Measurements from ENCODE around the gene C2CD4C. TPM values are rescaled to one million over a fixed set of nuclear protein-coding genes. Genes with fewer than 3 reads are reported as not detected.

The C2CD4C gene
- total and polyA plus RNA-seq, 2 experiments from 2014 or later, result 2.1 to 12.5 TPM

DNA sequence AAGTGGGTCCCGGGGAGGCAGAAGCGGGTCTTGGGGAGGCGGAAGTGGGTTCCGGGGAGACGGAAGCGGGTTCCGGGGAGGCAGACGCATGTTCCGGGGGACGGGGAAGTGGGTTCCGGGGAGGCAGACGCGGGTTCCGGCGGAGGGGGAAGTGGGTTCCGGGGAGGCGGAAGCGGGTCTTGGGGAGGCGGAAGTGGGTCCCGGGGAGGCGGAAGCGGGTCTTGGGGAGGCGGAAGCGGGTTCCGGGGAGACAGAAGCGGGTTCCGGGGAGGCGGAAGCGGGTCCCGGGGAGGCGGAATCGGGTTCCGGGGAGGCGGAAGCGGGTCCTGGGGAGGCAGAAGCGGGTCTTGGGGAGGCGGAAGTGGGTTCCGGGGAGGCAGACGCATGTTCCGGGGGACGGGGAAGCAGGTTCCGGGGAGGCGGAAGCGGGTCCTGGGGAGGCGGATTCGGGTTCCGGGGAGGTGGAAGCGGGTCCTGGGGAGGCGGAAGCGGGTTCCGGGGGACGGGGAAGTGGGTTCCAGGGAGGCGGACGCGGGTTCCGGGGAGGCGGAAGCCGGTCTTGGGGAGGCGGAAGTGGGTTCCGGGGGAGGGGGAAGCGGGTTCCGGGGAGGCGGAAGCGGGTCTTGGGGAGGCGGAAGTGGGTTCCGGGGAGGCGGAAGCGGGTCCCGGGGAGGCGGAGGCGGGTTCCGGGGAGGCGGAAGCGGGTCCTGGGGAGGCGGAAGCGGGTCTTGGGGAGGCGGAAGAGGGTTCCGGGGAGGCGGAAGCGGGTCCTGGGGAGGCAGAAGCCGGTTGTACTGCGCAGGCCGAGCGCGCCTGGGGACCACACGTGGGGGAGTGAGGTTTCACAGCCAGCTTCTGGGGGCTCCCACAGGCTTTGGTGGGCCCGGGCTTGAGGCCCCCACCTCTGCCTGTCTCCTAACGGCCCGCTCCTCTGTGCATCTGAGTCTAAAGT, 49.4 kb upstream of the C2CD4C start (continued):
- TF ChIP-seq, protein P1, sequence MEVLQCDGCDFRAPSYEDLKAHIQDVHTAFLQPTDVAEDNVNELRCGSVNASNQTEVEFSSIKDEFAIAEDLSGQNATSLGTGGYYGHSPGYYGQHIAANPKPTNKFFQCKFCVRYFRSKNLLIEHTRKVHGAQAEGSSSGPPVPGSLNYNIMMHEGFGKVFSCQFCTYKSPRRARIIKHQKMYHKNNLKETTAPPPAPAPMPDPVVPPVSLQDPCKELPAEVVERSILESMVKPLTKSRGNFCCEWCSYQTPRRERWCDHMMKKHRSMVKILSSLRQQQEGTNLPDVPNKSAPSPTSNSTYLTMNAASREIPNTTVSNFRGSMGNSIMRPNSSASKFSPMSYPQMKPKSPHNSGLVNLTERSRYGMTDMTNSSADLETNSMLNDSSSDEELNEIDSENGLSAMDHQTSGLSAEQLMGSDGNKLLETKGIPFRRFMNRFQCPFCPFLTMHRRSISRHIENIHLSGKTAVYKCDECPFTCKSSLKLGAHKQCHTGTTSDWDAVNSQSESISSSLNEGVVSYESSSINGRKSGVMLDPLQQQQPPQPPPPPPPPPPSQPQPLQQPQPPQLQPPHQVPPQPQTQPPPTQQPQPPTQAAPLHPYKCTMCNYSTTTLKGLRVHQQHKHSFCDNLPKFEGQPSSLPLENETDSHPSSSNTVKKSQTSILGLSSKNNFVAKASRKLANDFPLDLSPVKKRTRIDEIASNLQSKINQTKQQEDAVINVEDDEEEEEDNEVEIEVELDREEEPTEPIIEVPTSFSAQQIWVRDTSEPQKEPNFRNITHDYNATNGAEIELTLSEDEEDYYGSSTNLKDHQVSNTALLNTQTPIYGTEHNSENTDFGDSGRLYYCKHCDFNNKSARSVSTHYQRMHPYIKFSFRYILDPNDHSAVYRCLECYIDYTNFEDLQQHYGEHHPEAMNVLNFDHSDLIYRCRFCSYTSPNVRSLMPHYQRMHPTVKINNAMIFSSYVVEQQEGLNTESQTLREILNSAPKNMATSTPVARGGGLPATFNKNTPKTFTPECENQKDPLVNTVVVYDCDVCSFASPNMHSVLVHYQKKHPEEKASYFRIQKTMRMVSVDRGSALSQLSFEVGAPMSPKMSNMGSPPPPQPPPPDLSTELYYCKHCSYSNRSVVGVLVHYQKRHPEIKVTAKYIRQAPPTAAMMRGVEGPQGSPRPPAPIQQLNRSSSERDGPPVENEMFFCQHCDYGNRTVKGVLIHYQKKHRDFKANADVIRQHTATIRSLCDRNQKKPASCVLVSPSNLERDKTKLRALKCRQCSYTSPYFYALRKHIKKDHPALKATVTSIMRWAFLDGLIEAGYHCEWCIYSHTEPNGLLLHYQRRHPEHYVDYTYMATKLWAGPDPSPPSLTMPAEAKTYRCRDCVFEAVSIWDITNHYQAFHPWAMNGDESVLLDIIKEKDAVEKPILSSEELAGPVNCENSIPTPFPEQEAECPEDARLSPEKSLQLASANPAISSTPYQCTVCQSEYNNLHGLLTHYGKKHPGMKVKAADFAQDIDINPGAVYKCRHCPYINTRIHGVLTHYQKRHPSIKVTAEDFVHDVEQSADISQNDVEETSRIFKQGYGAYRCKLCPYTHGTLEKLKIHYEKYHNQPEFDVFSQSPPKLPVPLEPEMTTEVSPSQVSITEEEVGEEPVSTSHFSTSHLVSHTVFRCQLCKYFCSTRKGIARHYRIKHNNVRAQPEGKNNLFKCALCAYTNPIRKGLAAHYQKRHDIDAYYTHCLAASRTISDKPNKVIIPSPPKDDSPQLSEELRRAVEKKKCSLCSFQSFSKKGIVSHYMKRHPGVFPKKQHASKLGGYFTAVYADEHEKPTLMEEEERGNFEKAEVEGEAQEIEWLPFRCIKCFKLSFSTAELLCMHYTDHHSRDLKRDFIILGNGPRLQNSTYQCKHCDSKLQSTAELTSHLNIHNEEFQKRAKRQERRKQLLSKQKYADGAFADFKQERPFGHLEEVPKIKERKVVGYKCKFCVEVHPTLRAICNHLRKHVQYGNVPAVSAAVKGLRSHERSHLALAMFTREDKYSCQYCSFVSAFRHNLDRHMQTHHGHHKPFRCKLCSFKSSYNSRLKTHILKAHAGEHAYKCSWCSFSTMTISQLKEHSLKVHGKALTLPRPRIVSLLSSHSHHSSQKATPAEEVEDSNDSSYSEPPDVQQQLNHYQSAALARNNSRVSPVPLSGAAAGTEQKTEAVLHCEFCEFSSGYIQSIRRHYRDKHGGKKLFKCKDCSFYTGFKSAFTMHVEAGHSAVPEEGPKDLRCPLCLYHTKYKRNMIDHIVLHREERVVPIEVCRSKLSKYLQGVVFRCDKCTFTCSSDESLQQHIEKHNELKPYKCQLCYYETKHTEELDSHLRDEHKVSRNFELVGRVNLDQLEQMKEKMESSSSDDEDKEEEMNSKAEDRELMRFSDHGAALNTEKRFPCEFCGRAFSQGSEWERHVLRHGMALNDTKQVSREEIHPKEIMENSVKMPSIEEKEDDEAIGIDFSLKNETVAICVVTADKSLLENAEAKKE (CRISPR knock-in tag; IDR thresholded peaks at IDR 0.05), result no peak
- TF ChIP-seq EZH2phosphoT487 (IDR thresholded peaks at IDR 0.05; ENCODE audit: unreplicated experiment), result no peak
- TF ChIP-seq POLR2AphosphoS5 (IDR thresholded peaks at IDR 0.05; ENCODE audit: low read depth), result no peak
- TF ChIP-seq STAT1 (IDR thresholded peaks at IDR 0.05; ENCODE audit: unreplicated experiment), result no peak
- TF ChIP-seq ETS1 (IDR thresholded peaks at IDR 0.05), result no peak
- TF ChIP-seq JUNB (IDR thresholded peaks at IDR 0.05; ENCODE audit: unreplicated experiment), result no peak
- no peak for TF ChIP-seq CREB1 (CRISPR knock-in tag; IDR thresholded peaks at IDR 0.05; ENCODE audit: low read depth)
- TF ChIP-seq NANOG (IDR thresholded peaks at IDR 0.05; ENCODE audit: borderline replicate concordance), result no peak
